AG09309 (cell line): ENCODE data around the gene FEZF1.

Experiments
- DNase-seq: peaks from one replicate; pipeline ENCODE4 v3.0.0-alpha.2; 2010; ENCODE audit warnings: low read depth
- H3K4me3 ChIP-seq: 2 replicates; pipeline ENCODE4 v1.5.1; 2011; ENCODE audit warnings: mild to moderate bottlenecking, low read depth, low read length, moderate library complexity; ENCODE audit not compliant: control insufficient read depth
- CTCF ChIP-seq: IDR thresholded peaks from 2 replicates; pipeline ENCODE4 v1.5.1; 2011; ENCODE audit warnings: mild to moderate bottlenecking, low read depth, low read length, inconsistent platforms; ENCODE audit not compliant: insufficient read depth, control insufficient read depth; ENCODE audit errors: missing control alignments

The FEZF1 gene

GRCh38 chr7:122315507-122316466 is 11.2 kb upstream of the FEZF1 start:
- TF ChIP-seq CTCF, result no peak
- H3K4me3 ChIP-seq, result no peak overlapping the region
- no peak for DNase-seq

GRCh38 chr7:122314284-122314683 is 9.7 kb upstream of the FEZF1 start:
- no peak for DNase-seq
- H3K4me3 ChIP-seq, result no peak overlapping the region
- no peak for TF ChIP-seq CTCF

GRCh38 chr7:122312789-122313188 is 8.2 kb upstream of the FEZF1 start:
- H3K4me3 ChIP-seq, result no peak overlapping the region
- no peak for TF ChIP-seq CTCF
- no peak for DNase-seq

- no peak overlapping the region for H3K4me3 ChIP-seq
- no peak for DNase-seq
- no peak for TF ChIP-seq CTCF
Observed at GRCh38 chr7:122311734-122312450, 7.3 kb upstream of the FEZF1 start.

GRCh38 chr7:122311050-122311700 is 6.6 kb upstream of the FEZF1 start:
- DNase-seq, result no peak
- H3K4me3 ChIP-seq, result no peak overlapping the region
- no peak for TF ChIP-seq CTCF
